GM12878 (cell line): ENCODE measurements around the gene TMC2. TPM values are rescaled to one million over a fixed set of nuclear protein-coding genes. Genes with fewer than 3 reads are reported as not detected.

Experiments
- ATAC-seq: fragments of 200-7000 bp; cut with Tn5 transposase; 3 replicates; pipeline ENCODE4 v1.9.1; 2020; ENCODE audit warnings: mild to moderate bottlenecking, moderate library complexity
- BruUV-seq: library from RNA; stranded (reverse); fragments of 400-500 nt; replicated peaks from 2 replicates; lab custom pipeline; 2021; lab: Mats Ljungman, UMichigan
- CTCF ChIA-PET: fragments of 300-600 bp; sonication (Branson Sonifier 250); formaldehyde crosslinking; extraction: SDS; loops from one replicate; lab custom pipeline; 2021; ENCODE audit warnings: inconsistent platforms; lab: Yijun Ruan, JAX
- POLR2A ChIA-PET: fragments of 350-600 bp; formaldehyde crosslinking; extraction: SDS; loops from one replicate; lab custom pipeline; 2021; ENCODE audit warnings: inconsistent platforms; lab: Charles Lee
- RAD21 ChIA-PET: fragments of 300-600 bp; sonication (Branson Sonifier 250); formaldehyde crosslinking; loops from one replicate; lab custom pipeline; 2023; ENCODE audit warnings: antibody characterized with exemption; ENCODE audit not compliant: unreplicated experiment; lab: Charles Lee
- SMC1A ChIA-PET: fragments of 300-600 bp; sonication (Branson Sonifier 250); formaldehyde crosslinking; loops from one replicate; lab custom pipeline; 2023; ENCODE audit not compliant: unreplicated experiment, uncharacterized antibody; lab: Charles Lee
- DNase-seq: peaks from one replicate; pipeline ENCODE4 v3.0.0-alpha.2; 2011; ENCODE audit warnings: low read depth, low spot score
- FAIRE-seq: peaks from 3 replicates; lab custom pipeline; 2011; peaks lifted over from hg19 to GRCh38; lab: Jason Lieb, UNC
- H2AFZ ChIP-seq: 2 replicates; pipeline ENCODE4 v1.6.0; 2011; ENCODE audit warnings: low read depth, low read length, control low read depth; ENCODE audit not compliant: control insufficient read depth
- H3K27ac ChIP-seq: 2 replicates; pipeline ENCODE4 v1.5.1; 2011; ENCODE audit warnings: control low read depth; ENCODE audit not compliant: control insufficient read depth, insufficient read depth
- H3K27me3 ChIP-seq, 2 experiments: replicated peaks in 1 of 2; 2 replicates each; pipeline versions ENCODE4 v1.6.0 to v1.6.1; 2011; ENCODE audit warnings: low read length in 1 of 2; ENCODE audit not compliant: control insufficient read depth in 2 of 2, insufficient read depth in 2 of 2
- H3K36me3 ChIP-seq, 2 experiments: 2 replicates each; pipeline ENCODE4 v1.5.1; 2011; ENCODE audit warnings: low read length in 1 of 2; ENCODE audit not compliant: control insufficient read depth in 2 of 2, insufficient read depth in 2 of 2
- H3K4me1 ChIP-seq: 2 replicates; pipeline ENCODE4 v1.6.1; 2011; ENCODE audit warnings: mild to moderate bottlenecking, low read length, moderate library complexity, mixed read lengths; ENCODE audit not compliant: control insufficient read depth, insufficient read depth
- H3K4me2 ChIP-seq: 2 replicates; pipeline ENCODE4 v1.6.0; 2011; ENCODE audit warnings: control low read depth; ENCODE audit not compliant: control insufficient read depth, insufficient read depth
- H3K4me3 ChIP-seq: fragments of 200-600 bp; sonication (generic); 2 replicates; pipeline ENCODE4 v1.5.1; 2016
- H3K79me2 ChIP-seq: 2 replicates; pipeline ENCODE4 v1.6.0; 2011; ENCODE audit warnings: low read length; ENCODE audit not compliant: control insufficient read depth, insufficient read depth
- H3K9ac ChIP-seq: 2 replicates; pipeline ENCODE4 v1.8.0; 2011; ENCODE audit warnings: low read length, control low read depth, mixed read lengths; ENCODE audit not compliant: control insufficient read depth, insufficient read depth
- H3K9me3 ChIP-seq: replicated peaks from 3 replicates; pipeline ENCODE4 v1.5.1; 2011; ENCODE audit warnings: mild to moderate bottlenecking, low read length; ENCODE audit not compliant: control insufficient read depth, insufficient read depth
- H4K20me1 ChIP-seq: 2 replicates; pipeline ENCODE4 v1.6.0; 2011; ENCODE audit not compliant: control insufficient read depth, insufficient read depth
- ASH2L ChIP-seq: fragments of 300-600, 200-600 bp; sonication (generic); IDR thresholded peaks from 2 replicates; pipeline ENCODE4 v1.6.1; 2017; ENCODE audit warnings: low read depth, mild to moderate bottlenecking, borderline replicate concordance
- ATF7 ChIP-seq: fragments of 450-650 bp; IDR thresholded peaks from 2 replicates; pipeline ENCODE4 v1.6.1; 2016; ENCODE audit warnings: low read depth, mild to moderate bottlenecking
- CUX1 ChIP-seq: IDR thresholded peaks from 2 replicates; pipeline ENCODE4 v1.6.1; 2012; ENCODE audit warnings: improper control_type of control experiment, low read depth, low read length; ENCODE audit not compliant: insufficient replicate concordance
- EP300 ChIP-seq, 2 experiments: fragments of 150-350 bp in 1 of 2; IDR thresholded peaks; 2 replicates each; pipeline ENCODE4 v1.6.1; 2011 to 2012; ENCODE audit warnings: low read depth in 2 of 2, low read length in 2 of 2, borderline replicate concordance in 1 of 2, improper control_type of control experiment in 1 of 2, inconsistent platforms in 1 of 2; ENCODE audit not compliant: control insufficient read depth in 1 of 2
- FOXK2 ChIP-seq: fragments of 450-650 bp; IDR thresholded peaks from 2 replicates; pipeline ENCODE4 v1.6.1; 2017; ENCODE audit warnings: mild to moderate bottlenecking, moderate library complexity
- IKZF1 ChIP-seq: fragments of 450-650 bp; conservative IDR thresholded peaks from 2 replicates; pipeline ENCODE4 v1.6.1; 2017; ENCODE audit warnings: antibody characterized with exemption, mild to moderate bottlenecking
- IKZF2 ChIP-seq, 2 experiments: fragments of 450-650 bp; IDR thresholded peaks; 2 replicates each; pipeline ENCODE4 v1.6.1; 2017; ENCODE audit warnings: mild to moderate bottlenecking in 2 of 2, moderate library complexity in 2 of 2
- MEF2B ChIP-seq: fragments of 450-650 bp; IDR thresholded peaks from 2 replicates; pipeline ENCODE4 v1.6.1; 2018; ENCODE audit warnings: mild to moderate bottlenecking, moderate library complexity; ENCODE audit not compliant: partially characterized antibody, poor library complexity, severe bottlenecking
- NR2F1 ChIP-seq: fragments of 450-650 bp; conservative IDR thresholded peaks from 2 replicates; pipeline ENCODE4 v1.6.1; 2017; ENCODE audit warnings: mild to moderate bottlenecking
- RAD21 ChIP-seq: IDR thresholded peaks from 2 replicates; pipeline ENCODE4 v1.6.1; 2011; ENCODE audit warnings: mild to moderate bottlenecking, low read depth, low read length, moderate library complexity; ENCODE audit not compliant: insufficient read depth
- SMAD5 ChIP-seq: IDR thresholded peaks from 2 replicates; pipeline ENCODE4 v1.6.1; 2016; ENCODE audit warnings: antibody characterized with exemption, low read depth
- SUPT20H ChIP-seq: IDR thresholded peaks from 2 replicates; pipeline ENCODE4 v1.6.1; 2011; ENCODE audit warnings: low read depth, mild to moderate bottlenecking, low read length, moderate library complexity, borderline replicate concordance; ENCODE audit not compliant: control insufficient read depth
- ZNF687 ChIP-seq: fragments of 450-650 bp; IDR thresholded peaks from 2 replicates; pipeline ENCODE4 v1.6.1; 2017; ENCODE audit warnings: mild to moderate bottlenecking, moderate library complexity
- WGBS: methylation state at CpG from one replicate; pipeline ENCODE4 v1.1.6; 2016; ENCODE audit warnings: low lambda C conversion rate; ENCODE audit not compliant: insufficient replicate concordance, insufficient coverage; ENCODE audit errors: missing lambda C conversion rate; 5-methylcytosine and 5-hydroxymethylcytosine counted together
- in situ Hi-C: fragments of 300-500 bp; cut with MboI; formaldehyde crosslinking; loops from 9 replicates; pipeline ENCODE4 v1.14.3; 2018; ENCODE audit warnings: mixed read lengths
- intact Hi-C: fragments of 100-400 bp; cut with micrococcal nuclease; formaldehyde crosslinking; loops from one replicate; pipeline ENCODE4 v1.14.2; 2022; ENCODE audit not compliant: unreplicated experiment
- polyA plus RNA-seq, 11 experiments: library from polyadenylated mRNA; depleted of rRNA in 4 of 11; unstranded in 6 of 11; stranded (reverse) in 5 of 11; fragments of >200 nt; fragmentation: Nextera tagmentation in 4 of 11; fragmentation: Illumina TruSeq in 1 of 11; extraction: Ambion mirVana in 4 of 11; extraction: Trizol in 1 of 11; gene quantifications; 1 replicate in 1 of 11; 2 replicates in 10 of 11; pipeline versions ENCODE4 v1.2.1 to v1.2.3, GENCODE V29; 2011 to 2016; ENCODE audit warnings: inconsistent platforms in 2 of 11, missing spikeins in 2 of 11, low read depth in 1 of 11
- total RNA-seq, 4 experiments: library from RNA; depleted of rRNA in 3 of 4; stranded (reverse); fragments of >200 nt in 3 of 4; fragmentation: Illumina TruSeq in 1 of 4; extraction: Trizol in 1 of 4; gene quantifications; 2 replicates each; pipeline versions ENCODE4 v1.2.1 to v1.2.3, GENCODE V29; 2013 to 2021

The TMC2 gene
- total and polyA plus RNA-seq, 10 of the 15 experiments (the other 5 are each of a cell fraction or from before 2014, with no cell fraction given) = 0.08 TPM; not detected in 9

GRCh38 chr20:2537101-2537500 is 728 bp downstream of the TMC2 start (continued):
- TF ChIP-seq IKZF2 (IDR thresholded peaks at IDR 0.05) (no peak), IKZF1 (no peak), MEF2B (no peak)

- BruUV-seq = no TSS peak
- intact Hi-C loops (no loop called here), in situ Hi-C loops (no loop called here)
- ChIA-PET POLR2A (no interaction called here), CTCF (interaction anchor here (1.5 kb wide), 1 partner anchor 18 kb away, joined by 4 read pairs; no protein-coding TSS in a partner anchor), RAD21 (no interaction called here), SMC1A (no interaction called here)
- Histone ChIP-seq H4K20me1 (no peaks in the 10 kb centered on the region), H3K27ac (no peak overlapping the region), H2AFZ (no peak overlapping the region), H3K36me3 (no peaks in the 10 kb centered on the region), H3K4me2 (no peak overlapping the region), H3K27me3 (peaks cover 0 to 3% of the 10 kb centered on the region in 2 experiments; a peak in 2 of 4 replicates), H3K79me2 (no peaks in the 10 kb centered on the region), H3K9ac (no peak overlapping the region), H3K9me3 (no peaks in the 10 kb centered on the region), H3K4me3 (no peak overlapping the region)
- ATAC-seq = no peak
- WGBS = 33% methylated on average over 11 of the region's 12 CpGs
- FAIRE-seq = no peak
- DNase-seq = no peak
- TF ChIP-seq ASH2L (no peak), CUX1 (no peak), SUPT20H (no peak), ZNF687 (no peak), EP300 (IDR thresholded peaks at IDR 0.05; ENCODE audit: borderline replicate concordance in 1 of 2, control insufficient read depth in 1 of 2, low read depth in 2 of 2, low read length in 2 of 2) (no peak), ATF7 (no peak), SMAD5 (no peak), RAD21 (no peak), NR2F1 (no peak), FOXK2 (no peak)
- TF ChIP-seq, all 136 proteins: peak for 0
- H3K4me1 ChIP-seq = no peaks in the 10 kb centered on the region
These were observed 2.0 kb downstream of the TMC2 start for GRCh38 chr20:2538356-2538755.
